Loucy (cell line): Measurements from ENCODE around the gene TAF1B.

Experiments used
- CTCF ChIP-seq: fragments of 200-600 bp; sonication (generic); conservative IDR thresholded peaks from 2 replicates; pipeline ENCODE4 v1.5.1; 2014; ENCODE audit warnings: mild to moderate bottlenecking, antibody characterized with exemption, low read length
- EZH2phosphoT487 ChIP-seq: fragments of 200-600 bp; IDR thresholded peaks from 2 replicates; pipeline ENCODE4 v1.6.1; 2018; ENCODE audit warnings: antibody characterized with exemption, mild to moderate bottlenecking, moderate library complexity, borderline replicate concordance

- TF ChIP-seq CTCF (no peak), EZH2phosphoT487 (no peak)
Observed at GRCh38 chr2:9885036-9885684, 41.9 kb downstream of the TAF1B start.
